ENCODE measurements around the gene SRSF1.

The SRSF1 gene

GRCh38 chr17:58019039-58019438 lies 12.0 kb upstream of the SRSF1 start:
- no peak for DNase-seq (ENCODE audit: low read depth)

GRCh38 chr17:58010067-58010799 lies 3.2 kb upstream of the SRSF1 start:
- no peak for DNase-seq (ENCODE audit: low read depth)

- no peak for DNase-seq (ENCODE audit: low read depth)
Measured at GRCh38 chr17:58007781-58008706, 998 bp upstream of the SRSF1 start.

GRCh38 chr17:58006560-58006923 lies 504 bp downstream of the SRSF1 start:
- DNase-seq (ENCODE audit: low read depth) = no peak

- no peak for DNase-seq (ENCODE audit: low read depth)
Measured at GRCh38 chr17:58005728-58006559, 1.1 kb downstream of the SRSF1 start.

- no peak for DNase-seq (ENCODE audit: low read depth)
Measured at GRCh38 chr17:58005031-58005727, 1.9 kb downstream of the SRSF1 start.

- no peak for DNase-seq (ENCODE audit: low read depth)
Measured at GRCh38 chr17:58004060-58004459, 3.0 kb downstream of the SRSF1 start.

- no peak for DNase-seq (ENCODE audit: low read depth)
Measured at GRCh38 chr17:58002973-58003372, 4.1 kb downstream of the SRSF1 start.

- DNase-seq (ENCODE audit: low read depth) = no peak
Measured at GRCh38 chr17:58002154-58002948, 4.7 kb downstream of the SRSF1 start.

- no peak for DNase-seq (ENCODE audit: low read depth)
Measured at GRCh38 chr17:58001461-58002124, 5.5 kb downstream of the SRSF1 start.

- DNase-seq (ENCODE audit: low read depth) = no peak
Measured at GRCh38 chr17:57999496-58000017, 7.5 kb downstream of the SRSF1 start.

- no peak for DNase-seq (ENCODE audit: low read depth)
Measured at GRCh38 chr17:57999010-57999495, 8.0 kb downstream of the SRSF1 start.

- DNase-seq (ENCODE audit: low read depth) = no peak
Measured at GRCh38 chr17:57997085-57997809, 9.8 kb downstream of the SRSF1 start.

GRCh38 chr17:57995076-57995956 lies 11.7 kb downstream of the SRSF1 start:
- DNase-seq (ENCODE audit: low read depth) = no peak

- DNase-seq (ENCODE audit: low read depth) = no peak
Measured at GRCh38 chr17:57994436-57994835, 12.6 kb downstream of the SRSF1 start.

GRCh38 chr17:57993471-57994365 lies 13.3 kb downstream of the SRSF1 start:
- DNase-seq (ENCODE audit: low read depth) = no peak

- no peak for DNase-seq (ENCODE audit: low read depth)
Measured at GRCh38 chr17:57991537-57991936, 15.5 kb downstream of the SRSF1 start.

Data from CMK (cell line).